GM21723 (cell line): ENCODE measurements around the gene GGCT.

Experiments used
- ATAC-seq: cut with Tn5 transposase; IDR thresholded peaks from one replicate; pipeline ENCODE4 v1.9.1; 2021; ENCODE audit warnings: mild to moderate bottlenecking, moderate library complexity; ENCODE audit not compliant: unreplicated experiment

The GGCT gene

DNA sequence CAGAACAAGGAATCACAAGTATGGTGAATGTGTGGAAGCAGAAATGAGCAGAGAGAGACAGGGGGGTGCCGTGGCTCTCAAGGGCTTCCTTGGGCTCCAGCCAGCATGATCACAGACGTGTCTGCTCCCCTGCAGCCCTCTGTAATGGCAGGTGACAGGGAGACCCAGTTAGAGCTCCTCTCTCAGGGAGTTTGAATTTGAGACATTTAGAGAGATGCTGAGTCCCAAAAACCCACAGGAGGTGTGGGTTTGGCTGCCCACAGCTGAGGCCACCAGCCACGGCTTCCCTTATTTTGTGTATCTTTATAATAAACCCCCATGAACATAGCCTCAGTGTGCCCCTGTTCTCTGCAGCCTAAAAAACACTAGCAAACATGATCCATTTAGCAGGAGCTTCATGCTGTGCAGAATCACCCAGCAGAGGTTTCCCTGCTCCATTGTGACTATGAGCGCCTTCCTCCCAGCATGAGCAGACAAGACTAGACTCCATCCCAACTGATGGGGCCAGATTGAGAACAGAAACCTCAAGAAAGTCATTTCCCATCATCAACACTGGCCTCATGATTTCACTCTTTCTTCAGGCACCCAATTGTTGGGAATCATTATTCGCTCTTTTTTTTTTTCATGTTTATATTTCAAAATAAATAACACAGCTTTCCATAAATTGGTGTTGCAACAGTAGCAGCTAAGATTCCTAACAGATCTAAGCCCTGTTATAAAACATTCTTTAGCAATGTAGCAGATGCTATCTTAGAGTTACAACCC is 39.4 kb downstream of the GGCT start:
- no peak for ATAC-seq

DNA sequence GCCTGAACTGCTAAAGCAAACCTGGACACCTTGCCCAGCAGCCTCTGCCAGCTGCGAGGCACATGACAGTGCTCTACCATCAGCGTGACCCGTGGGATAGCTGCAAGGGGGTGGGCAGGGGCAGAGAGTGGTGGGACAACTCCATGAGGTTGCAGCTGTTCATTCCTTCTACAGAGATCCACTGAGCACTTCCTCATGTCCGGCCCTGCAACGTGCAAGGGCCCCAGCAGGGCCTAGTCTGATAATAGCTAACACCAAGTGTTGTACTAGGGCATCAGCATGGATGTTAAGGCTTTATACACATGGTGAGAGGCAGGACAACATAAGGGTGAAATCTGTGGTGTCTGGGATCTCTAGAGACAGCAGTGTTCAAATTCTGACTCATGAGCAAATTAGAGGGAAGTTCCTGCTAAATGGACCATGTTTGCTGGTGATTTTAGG is 40.4 kb downstream of the GGCT start:
- ATAC-seq = no peak

DNA sequence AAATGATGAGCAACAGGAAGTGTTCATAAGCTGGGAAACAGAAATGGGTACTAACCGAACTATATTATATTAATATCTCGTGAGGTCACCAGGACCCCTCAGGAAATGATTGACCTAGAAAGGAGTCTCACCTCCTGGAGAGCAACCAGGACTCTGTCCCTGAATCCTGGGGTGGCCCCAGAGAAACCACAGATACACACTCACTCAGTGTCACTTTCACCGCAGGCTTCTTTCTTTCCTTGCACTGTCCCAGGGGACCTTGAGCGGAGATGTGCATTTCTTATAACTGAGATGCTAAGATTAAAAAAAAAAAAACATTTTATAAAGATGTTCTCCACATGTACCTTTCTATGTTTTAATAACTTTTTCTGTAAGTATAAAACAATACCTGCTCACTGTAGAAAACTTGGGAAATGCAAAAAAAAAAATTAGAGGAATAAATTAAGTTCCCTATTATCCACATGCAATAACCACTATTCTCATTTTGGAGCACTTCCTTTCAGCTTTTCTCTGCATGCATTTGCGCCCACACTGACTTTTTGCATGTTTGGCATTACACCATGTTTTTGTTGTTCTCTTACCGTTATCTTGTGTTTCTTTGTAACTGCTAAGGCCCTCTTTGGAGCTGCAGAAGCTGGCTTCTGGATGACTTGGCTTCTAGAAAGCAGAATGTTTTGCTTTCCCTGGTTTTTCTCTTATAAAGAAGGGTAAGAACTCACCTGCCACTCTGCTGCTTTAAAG is 41.1 kb downstream of the GGCT start:
- ATAC-seq = peak; percentile 58

DNA sequence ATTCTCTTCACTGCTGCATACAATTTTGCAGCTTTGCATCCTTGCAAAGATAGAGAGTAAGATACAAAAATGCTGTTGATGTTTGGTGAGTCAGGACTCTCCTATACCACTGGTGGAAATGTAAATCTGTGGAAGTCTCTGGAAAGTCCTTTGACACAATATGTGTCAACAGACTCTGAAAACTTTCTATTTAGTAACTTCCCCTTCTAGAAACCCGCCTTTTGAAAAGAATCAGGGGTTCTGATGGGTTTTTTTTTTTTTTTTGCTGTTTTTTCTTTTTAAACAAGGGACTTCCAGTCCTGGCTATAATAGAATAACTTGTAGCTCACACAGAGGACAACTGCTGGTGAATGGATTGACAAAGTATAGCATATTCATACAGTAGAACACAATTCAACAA is 42.5 kb downstream of the GGCT start:
- ATAC-seq = no peak

DNA sequence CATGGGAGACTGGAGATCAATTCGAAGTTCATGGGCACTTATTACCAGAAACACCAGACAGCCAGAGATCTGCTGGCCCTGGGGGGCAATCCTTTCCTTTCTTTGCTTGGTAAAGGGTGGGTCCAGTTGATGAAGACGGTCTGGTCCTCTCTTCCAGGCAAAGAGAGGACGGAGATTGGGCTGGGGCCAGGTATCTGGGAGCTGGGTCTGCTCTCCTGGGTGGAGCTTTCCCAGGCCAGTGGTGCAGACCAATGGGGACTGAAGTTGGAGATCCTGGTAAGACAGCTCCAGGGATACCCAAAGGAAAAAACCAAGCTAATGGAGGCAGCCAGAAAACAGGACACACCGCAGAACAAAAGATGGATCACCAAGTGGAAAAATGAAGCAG is 44.4 kb downstream of the GGCT start:
- no peak for ATAC-seq

DNA sequence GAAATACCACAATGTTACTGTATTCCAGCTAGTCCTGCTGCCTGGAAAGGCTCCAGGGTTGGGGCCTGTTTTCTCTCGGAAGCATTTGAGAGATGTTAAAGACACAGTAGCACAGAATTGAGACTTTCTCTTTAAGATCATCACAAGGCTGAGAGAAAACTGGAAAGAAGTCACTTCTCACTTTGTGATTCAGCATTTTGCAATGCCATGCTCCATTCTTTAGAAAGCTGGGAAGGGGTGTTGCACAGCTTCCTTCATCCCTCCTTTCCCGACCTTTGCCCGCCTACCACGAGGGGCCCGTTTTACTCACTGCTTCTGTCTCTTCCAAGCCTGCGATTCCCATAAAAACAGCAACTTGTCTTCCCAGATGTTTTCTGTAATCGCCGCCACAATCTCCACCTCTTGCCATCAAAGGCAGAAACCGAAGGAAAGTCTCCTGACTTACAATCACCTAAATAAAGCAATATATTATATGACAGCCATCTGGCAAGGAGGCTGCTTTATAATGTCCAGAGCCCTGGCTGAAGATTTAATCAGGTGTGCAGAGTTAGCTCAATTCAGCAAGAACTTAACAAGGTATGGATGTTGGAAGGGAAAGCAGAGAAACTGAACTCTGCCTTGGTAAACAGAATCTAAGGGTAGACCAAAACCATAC is 44.9 kb downstream of the GGCT start:
- ATAC-seq = no peak

DNA sequence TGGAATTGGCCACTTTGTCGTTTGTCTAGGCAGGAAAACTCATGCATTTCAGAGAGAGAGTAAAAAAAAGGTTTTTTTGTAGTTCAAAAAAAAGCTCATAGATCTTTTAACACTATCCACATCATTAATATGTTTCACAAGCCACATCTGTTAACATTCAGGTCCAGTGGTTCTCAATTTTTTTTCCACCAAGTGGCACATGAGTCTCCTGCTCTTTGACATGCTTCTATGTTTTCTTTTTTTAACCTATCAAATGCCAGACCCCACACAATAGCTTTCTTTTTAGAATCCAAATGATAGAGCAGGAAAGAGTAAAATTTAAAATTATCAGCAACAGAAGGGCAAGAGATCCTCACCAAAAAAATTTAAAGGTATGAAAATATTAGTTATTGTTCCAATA is 46.3 kb downstream of the GGCT start:
- ATAC-seq = no peak

DNA sequence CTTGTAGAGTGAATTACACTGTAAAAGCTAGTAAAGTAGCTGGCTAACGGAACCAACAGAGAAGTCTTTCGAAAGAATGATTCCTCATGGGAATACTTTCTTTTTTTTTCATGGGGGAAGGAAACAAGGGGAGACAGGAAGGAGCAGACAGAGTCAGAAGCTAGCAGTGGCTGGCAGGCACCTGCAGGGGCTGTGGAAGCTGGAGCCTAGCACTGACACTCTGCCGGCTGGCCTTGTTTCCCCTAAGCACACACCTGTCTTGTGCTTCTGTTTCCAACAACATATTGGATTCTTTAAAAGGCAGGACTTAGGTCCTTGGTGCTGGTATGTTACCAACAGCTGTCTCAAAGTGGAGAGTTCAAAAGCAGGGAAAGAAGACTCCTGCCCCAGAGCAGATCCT is 50.7 kb downstream of the GGCT start:
- ATAC-seq = no peak

DNA sequence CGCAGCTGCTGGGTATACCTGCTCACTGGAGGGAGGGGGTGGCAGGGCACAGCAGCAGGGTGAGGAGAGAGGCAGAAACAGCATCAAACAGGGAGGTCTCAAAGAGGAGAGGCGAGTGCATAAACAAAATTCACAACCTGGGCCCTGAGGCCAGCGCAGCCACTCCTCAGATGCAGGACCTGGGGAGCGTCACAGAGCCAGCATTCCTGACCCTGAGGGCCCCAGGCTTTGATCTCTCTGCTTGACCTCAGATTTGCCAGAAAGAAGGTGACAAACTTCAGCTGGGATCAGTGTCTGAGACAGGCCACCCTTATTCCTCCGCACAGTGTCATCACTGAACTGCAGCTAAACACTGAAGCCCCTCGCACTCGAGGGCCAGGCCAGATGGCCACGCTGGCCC is 51.6 kb downstream of the GGCT start:
- ATAC-seq = no peak

DNA sequence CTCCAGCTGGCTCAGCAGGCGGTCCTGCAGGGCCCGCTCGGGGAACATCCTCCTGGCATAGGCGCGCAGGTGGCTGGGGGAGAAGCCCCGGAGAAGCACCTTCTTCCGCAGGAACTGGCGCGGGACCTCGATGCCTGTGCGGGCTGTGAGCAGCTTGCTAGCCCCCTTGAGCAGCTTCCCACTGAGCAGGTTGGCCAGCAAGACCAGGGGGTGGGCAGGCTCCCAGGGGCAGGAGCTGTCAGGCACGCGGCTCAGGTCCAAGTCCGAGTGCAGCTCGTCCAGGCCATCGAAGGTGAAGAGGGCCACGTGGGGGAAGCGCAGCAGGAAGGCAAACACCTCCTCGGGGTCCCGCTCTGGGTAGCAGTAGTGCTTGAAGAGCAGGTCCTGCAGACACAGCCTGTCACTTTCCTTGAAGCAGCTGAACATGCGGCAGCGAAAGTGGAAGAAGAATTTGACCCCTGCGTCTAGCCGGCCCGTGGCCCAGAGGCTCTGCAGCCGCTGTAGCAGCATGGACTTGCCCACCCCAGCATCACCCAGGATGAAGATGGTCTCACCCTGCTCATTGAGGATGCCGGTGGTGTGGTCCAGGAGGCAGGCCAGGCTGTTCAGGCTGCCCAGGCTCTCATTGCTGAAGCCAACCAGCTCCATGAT is 52.2 kb downstream of the GGCT start:
- no peak for ATAC-seq

DNA sequence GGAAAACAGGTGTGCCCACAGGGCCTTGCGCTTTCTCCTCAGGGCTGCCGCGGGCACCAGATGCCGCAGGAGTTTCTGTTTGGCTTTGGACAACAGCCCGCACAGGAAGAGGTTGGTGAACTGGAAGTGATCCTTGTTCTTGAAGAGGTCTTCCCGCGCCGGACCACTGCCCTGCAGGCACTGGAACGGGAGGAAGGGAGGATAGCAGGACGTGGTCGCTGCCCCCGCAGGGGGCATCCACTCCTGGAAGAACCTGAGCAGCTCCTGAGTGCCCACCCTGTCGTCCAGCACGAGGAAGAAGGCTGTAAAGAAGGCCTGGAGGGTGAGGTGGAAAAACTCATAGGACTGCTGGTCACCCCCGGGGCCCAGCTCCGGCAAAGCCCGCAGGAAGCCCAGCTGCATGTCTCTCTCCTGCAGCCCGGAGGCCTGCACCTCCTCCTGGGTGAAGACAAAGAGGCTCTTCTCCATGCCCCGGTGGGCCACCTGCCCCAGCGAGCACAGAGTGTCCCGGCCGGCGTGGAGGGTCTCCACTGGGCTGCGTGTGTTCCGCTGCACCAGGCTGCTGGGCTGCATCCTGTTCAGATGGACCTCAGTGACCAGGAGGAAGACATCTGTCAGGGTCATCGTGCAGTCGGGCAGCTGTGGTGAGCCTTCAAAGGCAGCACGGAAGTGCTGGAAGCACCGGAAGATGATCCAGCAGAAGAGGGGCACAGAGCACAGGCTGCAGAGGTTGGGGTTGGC is 52.9 kb downstream of the GGCT start:
- no peak for ATAC-seq

DNA sequence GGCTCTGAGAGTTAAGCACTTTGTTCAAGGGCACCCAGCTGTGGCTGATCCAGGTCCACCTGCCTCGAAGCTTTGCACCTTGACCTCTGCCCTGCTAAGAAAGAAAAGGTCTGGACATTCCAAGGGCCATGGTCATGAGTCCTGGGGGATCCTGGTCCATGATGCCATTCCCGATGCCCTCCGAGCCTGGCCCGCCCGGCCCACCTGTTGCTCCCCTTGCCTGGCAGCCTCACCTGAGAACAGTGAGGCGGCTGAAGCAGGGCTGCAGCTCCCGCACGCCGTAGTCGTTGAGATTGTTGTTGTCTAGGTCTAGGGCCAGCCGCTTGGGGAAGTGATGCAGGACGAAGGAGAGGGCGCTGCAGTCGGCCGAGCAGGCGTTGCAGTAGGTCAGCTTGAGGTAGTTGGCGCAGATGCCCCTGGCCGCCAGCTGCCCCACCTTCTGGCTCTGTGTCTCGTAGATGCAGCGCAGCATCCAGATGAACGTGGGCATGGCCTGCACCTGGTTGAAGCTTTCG is 53.6 kb downstream of the GGCT start:
- no peak for ATAC-seq

DNA sequence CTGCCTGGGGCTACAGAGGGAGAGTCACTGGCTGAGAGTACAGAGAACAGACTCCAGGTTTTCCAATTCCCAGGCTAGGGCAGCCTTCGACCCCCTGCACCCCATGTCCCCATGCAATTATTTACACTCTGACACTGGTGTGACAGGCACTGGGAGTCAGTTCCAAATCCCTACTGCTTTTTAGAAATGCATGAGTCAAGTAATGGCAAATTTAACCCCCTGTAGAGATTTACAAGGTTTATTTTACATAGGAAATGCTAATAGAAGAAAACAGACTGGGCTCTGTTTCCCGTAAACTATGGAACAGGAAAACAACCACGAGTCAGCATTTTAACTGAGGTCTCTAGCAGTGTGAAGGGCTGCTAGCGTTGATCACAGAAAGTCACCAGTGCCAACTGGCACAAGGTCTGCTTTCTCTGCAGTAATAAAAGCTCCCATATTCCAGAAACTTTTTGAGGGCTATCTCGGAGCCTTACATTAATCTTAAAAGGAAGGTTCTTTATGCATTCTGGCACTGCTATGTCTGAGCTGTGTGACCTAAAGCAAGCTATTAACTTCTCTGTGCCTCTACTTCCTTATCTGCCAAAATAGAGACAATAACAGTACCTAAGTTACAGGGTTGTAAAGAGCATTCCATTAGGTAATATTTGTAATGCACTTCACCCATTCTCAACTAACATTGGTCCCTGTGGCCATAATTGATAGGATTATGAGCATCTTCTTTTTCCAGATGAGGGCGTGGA is 54.2 kb downstream of the GGCT start:
- no peak for ATAC-seq

DNA sequence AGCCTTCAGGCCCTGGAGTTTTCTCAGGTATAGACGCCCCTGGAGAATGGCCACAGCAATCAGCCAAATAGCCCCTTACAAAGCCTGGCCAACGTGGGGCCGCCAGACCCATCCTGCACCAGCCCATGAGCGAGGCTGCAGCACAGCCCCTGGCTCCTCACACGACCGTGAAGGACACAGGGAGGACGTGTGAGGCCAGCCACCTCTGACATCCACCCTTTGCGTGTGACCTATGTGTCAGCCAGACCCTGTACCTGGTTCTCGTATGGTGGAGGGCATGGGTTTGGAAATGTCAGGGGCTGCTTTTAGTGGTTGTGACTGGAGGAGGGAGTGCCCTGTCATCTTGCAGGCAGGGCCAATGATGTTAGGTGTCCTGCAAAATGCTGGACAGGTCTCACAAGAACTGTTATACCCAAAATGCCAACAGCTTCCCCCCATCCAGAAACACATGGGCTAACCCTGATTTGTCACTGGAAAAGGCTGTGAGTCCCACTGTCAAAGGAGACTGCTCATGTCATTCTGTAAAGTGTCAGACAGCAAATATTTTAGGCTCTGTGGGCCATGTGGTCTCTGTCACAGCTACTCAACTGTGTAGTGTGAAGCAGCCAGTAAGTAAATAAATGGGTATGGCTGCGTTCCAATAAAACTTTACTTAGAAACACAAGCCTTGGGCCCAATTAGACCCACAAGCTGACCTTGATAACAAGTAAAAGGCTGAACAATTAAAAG is 56.0 kb downstream of the GGCT start:
- no peak for ATAC-seq

DNA sequence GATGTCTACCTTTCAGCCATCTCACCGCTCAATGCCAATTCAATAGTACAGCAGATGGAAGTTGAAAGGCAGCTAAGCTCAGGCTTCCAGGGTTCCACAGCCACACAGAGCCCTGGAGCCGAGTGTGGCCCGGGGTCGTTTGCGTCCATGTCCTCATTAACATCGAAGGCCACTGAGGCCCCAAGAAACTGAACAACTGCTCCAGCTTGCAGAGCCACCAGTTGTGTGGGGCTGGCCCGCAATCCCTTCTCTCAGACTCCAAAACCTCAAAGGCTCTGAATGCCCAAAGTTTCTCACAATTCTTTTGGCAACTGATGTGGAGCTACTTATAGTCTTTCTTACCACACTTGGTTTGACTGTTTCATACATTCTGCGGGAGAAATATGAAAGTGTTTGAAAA is 57.2 kb downstream of the GGCT start:
- no peak for ATAC-seq
